Psoas muscle (tissue), 8 donors: ENCODE results near the gene DTNB. TPM values are rescaled to one million over a fixed set of nuclear protein-coding genes. Genes with fewer than 3 reads are reported as not detected.
"Not testable (repeated sequence)": the region's sequence is repeated elsewhere in the genome, so short reads cannot be mapped to it uniquely, and the experiment has no call there.

Experiments
- ATAC-seq, 4 donors: fragments of 200-7000 bp; cut with Tn5 transposase; one replicate each; pipeline ENCODE4 v1.9.1; 2020; ENCODE audit warnings: moderate library complexity in 3 of 4, mild to moderate bottlenecking in 2 of 4
- DNase-seq, 2 donors: peaks; one replicate each; pipeline ENCODE4 v3.0.0-alpha.2; 2020
- H3K27ac ChIP-seq: fragments of 200-600 bp; one replicate; pipeline ENCODE4 v1.8.0; 2022
- H3K27me3 ChIP-seq, 3 donors: fragments of 200-600 bp in 1 of 3; one replicate each; pipeline versions ENCODE4 v1.6.1 to v1.8.0; 2013 to 2022; ENCODE audit warnings: low read length in 2 of 3, mild to moderate bottlenecking in 2 of 3, moderate library complexity in 1 of 3; ENCODE audit not compliant: insufficient read depth in 3 of 3
- H3K36me3 ChIP-seq, 2 donors: fragments of 200-600 bp in 1 of 2; one replicate each; pipeline versions ENCODE4 v1.6.1 to v1.8.0; 2013 to 2022; ENCODE audit warnings: low read depth in 1 of 2, mild to moderate bottlenecking in 1 of 2, moderate library complexity in 1 of 2; ENCODE audit not compliant: insufficient read depth in 1 of 2
- H3K4me1 ChIP-seq: fragments of 200-600 bp; one replicate; pipeline ENCODE4 v1.8.0; 2022
- H3K4me3 ChIP-seq: fragments of 200-600 bp; one replicate; pipeline ENCODE4 v1.8.0; 2022; ENCODE audit warnings: mild to moderate bottlenecking
- H3K9me3 ChIP-seq: fragments of 200-600 bp; one replicate; pipeline ENCODE4 v1.8.0; 2022
- WGBS, 3 donors: extraction: QIAGEN DNeasy Blood & Tissue Kit; methylation state at CpG; one replicate each; pipeline versions ENCODE4 v1.1.6 to v1.1.7; 2013; 5-methylcytosine and 5-hydroxymethylcytosine counted together
- intact Hi-C, 2 donors: fragments of 100-400 bp; cut with DNase I; formaldehyde crosslinking; loops; one replicate each; pipeline versions ENCODE4 v1.11.0 to v1.14.2; 2022
- polyA plus RNA-seq, 3 donors: library from polyadenylated mRNA; stranded (reverse); fragments of 200-250 nt; gene quantifications; one replicate each; pipeline ENCODE4 v1.2.3, GENCODE V29; 2013
- total RNA-seq, 4 donors: library from RNA; stranded (reverse); fragmentation: NEBNext Ultra II Directional in 2 of 4; extraction: Animal tissue kit (Norgen Biotek cat#: 25700) in 2 of 4; gene quantifications; one replicate each; pipeline versions ENCODE4 v1.2.1 to v1.2.4, GENCODE V29; 2021 to 2023
- TF ChIP-seq, protein P1 (sequence below): fragments of 200-600 bp; IDR thresholded peaks from one replicate; pipeline ENCODE4 v1.8.0; 2022; ENCODE audit warnings: antibody characterized with exemption
- donor health status: healthy with polysubstance abuse.
- donor health status: DM: no; HTN: no; CAD: no; lungs with moderate emphysema.
- donor health status: Bipolar disorder and iron deficiency.
- donor health status: healthy.
- donor health status: DM: yes; HTN: yes; CAD: no.
- donor health status: DM: no; HTN: no; CAD: no.
- donor health status: DM: no; HTN: no; CAD: no.
- donor health status: DM: yes; HTN: yes; CAD: no.

The DTNB gene
- total and polyA plus RNA-seq, 7 donors: 2.3 to 6.3 (median 4.2) TPM

DNA sequence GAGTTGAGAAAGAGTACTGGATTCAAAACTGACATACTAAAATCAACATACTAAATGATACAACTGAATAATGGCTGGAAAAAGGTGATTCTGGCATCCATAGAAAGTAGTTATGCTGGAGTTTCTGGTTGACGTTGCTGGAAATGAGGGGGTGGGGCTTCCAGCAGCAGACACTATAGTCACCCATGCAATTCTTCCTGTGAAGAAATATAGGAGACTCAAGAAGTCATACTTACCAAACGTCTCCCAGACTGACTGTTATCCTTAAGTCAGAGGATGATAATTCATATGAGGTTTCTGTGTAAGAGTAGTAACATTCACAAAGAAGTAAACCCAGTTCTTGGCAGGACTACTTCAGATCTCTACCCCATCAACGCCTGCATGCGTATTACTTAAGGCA is 23.6 kb downstream of the DTNB start:
- DNase-seq: no peak
- Histone ChIP-seq H3K9me3 (no peaks in the 10 kb centered on the region), H3K4me1 (no peaks in the 10 kb centered on the region), H3K27ac (no peak overlapping the region), H3K36me3 (no peaks in the 10 kb centered on the region), H3K27me3 (no peaks in the 10 kb centered on the region), H3K4me3 (no peak overlapping the region)
- 81 to 85% (median 81%) methylated on average over 4 of the region's 4 CpGs for WGBS, 3 donors
- no peak for ATAC-seq
- intact Hi-C loops: no loop called here
- TF ChIP-seq, protein P1, sequence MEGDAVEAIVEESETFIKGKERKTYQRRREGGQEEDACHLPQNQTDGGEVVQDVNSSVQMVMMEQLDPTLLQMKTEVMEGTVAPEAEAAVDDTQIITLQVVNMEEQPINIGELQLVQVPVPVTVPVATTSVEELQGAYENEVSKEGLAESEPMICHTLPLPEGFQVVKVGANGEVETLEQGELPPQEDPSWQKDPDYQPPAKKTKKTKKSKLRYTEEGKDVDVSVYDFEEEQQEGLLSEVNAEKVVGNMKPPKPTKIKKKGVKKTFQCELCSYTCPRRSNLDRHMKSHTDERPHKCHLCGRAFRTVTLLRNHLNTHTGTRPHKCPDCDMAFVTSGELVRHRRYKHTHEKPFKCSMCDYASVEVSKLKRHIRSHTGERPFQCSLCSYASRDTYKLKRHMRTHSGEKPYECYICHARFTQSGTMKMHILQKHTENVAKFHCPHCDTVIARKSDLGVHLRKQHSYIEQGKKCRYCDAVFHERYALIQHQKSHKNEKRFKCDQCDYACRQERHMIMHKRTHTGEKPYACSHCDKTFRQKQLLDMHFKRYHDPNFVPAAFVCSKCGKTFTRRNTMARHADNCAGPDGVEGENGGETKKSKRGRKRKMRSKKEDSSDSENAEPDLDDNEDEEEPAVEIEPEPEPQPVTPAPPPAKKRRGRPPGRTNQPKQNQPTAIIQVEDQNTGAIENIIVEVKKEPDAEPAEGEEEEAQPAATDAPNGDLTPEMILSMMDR: no peak

DNA sequence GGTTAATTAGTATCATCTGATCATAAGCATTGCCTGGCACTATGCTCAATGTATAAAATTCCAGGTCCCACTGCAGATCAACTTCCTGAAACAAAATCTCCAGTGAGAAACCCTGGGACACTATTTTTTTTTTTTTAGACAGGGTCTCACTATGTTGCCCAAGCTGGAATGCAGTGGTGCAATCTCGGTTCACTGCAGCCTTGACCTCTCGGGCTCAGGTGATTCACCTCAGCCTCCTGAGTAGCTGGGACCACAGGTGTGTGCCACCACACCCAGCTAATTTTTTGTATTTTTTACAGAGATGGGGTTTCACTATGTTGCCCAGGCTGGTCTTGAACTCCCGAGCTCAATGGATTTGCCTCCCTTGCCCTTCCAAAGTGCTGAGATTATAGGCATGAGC is 31.1 kb downstream of the DTNB start:
- TF ChIP-seq, protein P1: no peak
- 95 to 98% (median 96%) methylated on average over 3 of the region's 3 CpGs for WGBS, 3 donors
- intact Hi-C loops: no loop called here
- no peak for ATAC-seq
- Histone ChIP-seq H3K4me1 (no peaks in the 10 kb centered on the region), H3K4me3 (no peak overlapping the region), H3K27ac (no peak overlapping the region), H3K27me3 (no peaks in the 10 kb centered on the region), H3K9me3 (no peaks in the 10 kb centered on the region), H3K36me3 (no peaks in the 10 kb centered on the region)
- DNase-seq: no peak

DNA sequence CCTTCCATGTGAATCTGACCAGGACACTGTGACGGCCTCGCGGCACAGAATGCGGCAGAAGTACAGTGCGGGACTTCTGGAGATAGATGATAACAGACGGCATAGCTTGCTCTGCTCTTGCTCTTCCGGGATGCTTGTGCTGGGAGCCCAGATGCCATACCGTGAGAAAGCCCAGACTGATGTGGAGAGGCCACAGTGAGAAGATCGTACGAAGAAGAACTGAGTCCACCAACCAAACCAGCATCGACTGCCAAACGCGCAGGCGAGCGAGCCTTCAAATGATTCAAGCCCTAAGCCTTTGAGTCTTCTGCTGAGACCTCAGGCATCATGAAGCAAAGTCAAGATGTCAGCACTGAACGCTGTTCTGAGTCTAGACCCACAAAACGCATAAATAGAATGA is 33.7 kb downstream of the DTNB start:
- no peaks in the 10 kb centered on the region for H3K4me1 ChIP-seq
- 94 to 97% (median 96%) methylated on average over 17 of the region's 17 CpGs for WGBS, 3 donors
- intact Hi-C loops: no loop called here
- H3K36me3 ChIP-seq: no peaks in the 10 kb centered on the region
- no peak overlapping the region for H3K4me3 ChIP-seq
- no peak overlapping the region for H3K27ac ChIP-seq
- H3K9me3 ChIP-seq: no peaks in the 10 kb centered on the region
- TF ChIP-seq, protein P1: no peak
- no peak for ATAC-seq
- no peaks in the 10 kb centered on the region for H3K27me3 ChIP-seq
- no peak for DNase-seq

DNA sequence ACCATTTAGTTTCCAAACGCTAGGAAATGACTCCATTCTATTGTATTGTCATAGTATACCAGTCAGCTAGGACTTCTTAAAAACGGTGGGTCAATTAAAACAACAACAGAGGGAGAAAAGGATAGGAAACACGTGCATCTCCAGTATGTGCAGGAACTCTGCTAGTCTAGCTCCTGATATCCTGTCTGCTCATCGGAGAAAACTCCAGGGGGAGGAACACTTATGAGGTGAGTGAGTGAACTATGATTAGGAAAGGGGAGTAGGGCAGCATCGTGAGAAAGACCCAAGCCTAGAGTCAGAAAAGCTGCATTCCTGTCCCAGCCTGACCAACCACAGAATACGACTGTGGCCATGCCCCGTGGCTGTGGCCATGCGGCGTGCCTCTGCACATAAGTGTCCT is 34.2 kb downstream of the DTNB start:
- H3K27me3 ChIP-seq: no peaks in the 10 kb centered on the region
- intact Hi-C loops: no loop called here
- TF ChIP-seq, protein P1: no peak
- no peaks in the 10 kb centered on the region for H3K9me3 ChIP-seq
- H3K4me1 ChIP-seq: no peaks in the 10 kb centered on the region
- WGBS, 3 donors: 74 to 80% (median 76%) methylated on average over 9 of the region's 9 CpGs
- DNase-seq (no peak), ATAC-seq (no peak)
- H3K36me3 ChIP-seq: no peaks in the 10 kb centered on the region
- H3K27ac ChIP-seq: no peak overlapping the region
- H3K4me3 ChIP-seq: no peak overlapping the region

DNA sequence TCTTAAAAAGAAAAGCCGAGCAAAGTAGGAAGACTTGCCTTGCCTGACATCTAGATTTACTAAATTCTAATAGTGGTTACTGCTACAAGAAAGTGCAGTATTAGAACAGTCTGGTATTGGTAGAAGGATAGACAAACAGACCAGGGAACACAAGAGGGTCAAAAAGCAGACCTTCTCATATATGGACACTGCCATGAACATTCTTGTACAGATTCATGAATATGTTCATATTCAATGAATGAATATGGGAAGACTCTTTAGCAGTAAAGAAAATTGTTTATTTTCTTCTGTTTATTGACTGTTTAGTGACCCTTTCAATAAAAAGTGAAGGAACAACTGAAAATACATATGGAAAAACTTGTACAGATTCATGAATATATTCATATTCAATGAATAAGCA is 37.6 kb downstream of the DTNB start:
- intact Hi-C loops: no loop called here
- H3K9me3 ChIP-seq: no peaks in the 10 kb centered on the region
- no peaks in the 10 kb centered on the region for H3K27me3 ChIP-seq
- TF ChIP-seq, protein P1: no peak
- WGBS, 3 donors: 91 to 97% (median 95%) methylated on average over 1 of the region's 1 CpG
- no peak overlapping the region for H3K4me3 ChIP-seq
- DNase-seq (no peak), ATAC-seq (no peak)
- no peaks in the 10 kb centered on the region for H3K36me3 ChIP-seq
- no peak overlapping the region for H3K27ac ChIP-seq
- no peaks in the 10 kb centered on the region for H3K4me1 ChIP-seq

DNA sequence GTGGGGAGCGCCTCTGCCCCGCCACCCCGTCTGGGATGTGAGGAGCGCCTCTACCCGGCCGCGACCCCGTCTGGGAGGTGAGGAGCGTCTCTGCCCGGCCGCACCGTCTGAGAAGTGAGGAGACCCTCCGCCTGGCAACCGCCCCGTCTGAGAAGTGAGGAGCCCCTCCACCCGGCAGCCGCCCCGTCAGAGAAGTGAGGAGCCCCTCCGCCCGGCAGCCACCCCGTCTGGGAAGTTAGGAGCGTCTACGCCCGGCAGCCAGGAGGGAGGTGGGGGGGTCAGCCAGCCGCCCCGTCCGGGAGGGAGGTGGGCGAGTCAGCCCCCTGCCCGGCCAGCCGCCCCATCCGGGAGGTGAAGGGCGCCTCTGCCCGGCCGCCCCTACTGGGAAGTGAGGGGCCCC is 39.6 kb downstream of the DTNB start:
- intact Hi-C loops, DNase-seq, H3K9me3 ChIP-seq, H3K36me3 ChIP-seq, H3K27me3 ChIP-seq, H3K27ac ChIP-seq, H3K4me3 ChIP-seq, H3K4me1 ChIP-seq, ATAC-seq: not testable (repeated sequence)
- WGBS, 3 donors: 94 to 95% (median 94%) methylated on average over 19 to 34 of the region's 34 CpGs
